ENCODE measurements around the gene WDPCP.

- TF ChIP-seq, protein P1, sequence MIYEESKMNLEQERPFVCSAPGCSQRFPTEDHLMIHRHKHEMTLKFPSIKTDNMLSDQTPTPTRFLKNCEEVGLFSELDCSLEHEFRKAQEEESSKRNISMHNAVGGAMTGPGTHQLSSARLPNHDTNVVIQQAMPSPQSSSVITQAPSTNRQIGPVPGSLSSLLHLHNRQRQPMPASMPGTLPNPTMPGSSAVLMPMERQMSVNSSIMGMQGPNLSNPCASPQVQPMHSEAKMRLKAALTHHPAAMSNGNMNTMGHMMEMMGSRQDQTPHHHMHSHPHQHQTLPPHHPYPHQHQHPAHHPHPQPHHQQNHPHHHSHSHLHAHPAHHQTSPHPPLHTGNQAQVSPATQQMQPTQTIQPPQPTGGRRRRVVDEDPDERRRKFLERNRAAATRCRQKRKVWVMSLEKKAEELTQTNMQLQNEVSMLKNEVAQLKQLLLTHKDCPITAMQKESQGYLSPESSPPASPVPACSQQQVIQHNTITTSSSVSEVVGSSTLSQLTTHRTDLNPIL (CRISPR knock-in tag; IDR thresholded peaks at IDR 0.05; ENCODE audit: low read depth) = no peak
- TF ChIP-seq ZFP30 (CRISPR knock-in tag; IDR thresholded peaks at IDR 0.05) (no peak), ZFP3 (CRISPR knock-in tag; IDR thresholded peaks at IDR 0.05) (no peak), OSR1 (CRISPR knock-in tag; IDR thresholded peaks at IDR 0.05) (no peak), RARB (CRISPR knock-in tag; IDR thresholded peaks at IDR 0.05) (no peak), ISL1 (CRISPR knock-in tag; IDR thresholded peaks at IDR 0.05) (no peak), PATZ1 (CRISPR knock-in tag; IDR thresholded peaks at IDR 0.05; ENCODE audit: borderline replicate concordance) (no peak)
Observed at GRCh38 chr2:63578767-63579166, 9.5 kb downstream of the WDPCP start.
